Left ventricle myocardium inferior (tissue), 1 donor: ENCODE measurements around the gene MRPL49. TPM values are rescaled to one million over a fixed set of nuclear protein-coding genes. Genes with fewer than 3 reads are reported as not detected.

Source experiments
- DNase-seq: peaks from one replicate; pipeline ENCODE4 v3.0.0-alpha.2; 2020
- H3K27ac ChIP-seq: fragments of 200-600 bp; replicated peaks from 2 replicates; pipeline ENCODE4 v1.8.0; 2021
- H3K27me3 ChIP-seq: fragments of 200-600 bp; 2 replicates; pipeline ENCODE4 v1.8.0; 2021; ENCODE audit warnings: low read depth
- H3K36me3 ChIP-seq: fragments of 200-600 bp; 2 replicates; pipeline ENCODE4 v1.8.0; 2021
- H3K4me1 ChIP-seq: fragments of 200-600 bp; 2 replicates; pipeline ENCODE4 v1.8.0; 2021
- H3K4me3 ChIP-seq: fragments of 200-600 bp; 2 replicates; pipeline ENCODE4 v1.8.0; 2021; ENCODE audit warnings: mild to moderate bottlenecking, moderate library complexity
- H3K9me3 ChIP-seq: fragments of 200-600 bp; replicated peaks from 2 replicates; pipeline ENCODE4 v1.8.0; 2021
- CTCF ChIP-seq: fragments of 200-600 bp; IDR thresholded peaks from 2 replicates; pipeline ENCODE4 v1.8.0; 2021; ENCODE audit warnings: antibody characterized with exemption, mild to moderate bottlenecking, borderline replicate concordance
- intact Hi-C: fragments of 100-400 bp; cut with micrococcal nuclease; formaldehyde crosslinking; loops from one replicate; pipeline ENCODE4 v1.11.0; 2022
- total RNA-seq: library from RNA; stranded (reverse); fragmentation: NEBNext Ultra II Directional; extraction: Animal tissue kit (Norgen Biotek cat#: 25700); gene quantifications from one replicate; pipeline ENCODE4 v1.2.1, GENCODE V29; 2021
- donor health status: DM: no; HTN: yes; CAD: no; lungs with severe emphysema.

MRPL49 gene
- total RNA-seq, 1 donor from 2014 or later, result 32.1 TPM

- H3K36me3 ChIP-seq, result no peaks in the 10 kb centered on the region
- peak; percentile 83 for DNase-seq
- no peaks in the 10 kb centered on the region for H3K27me3 ChIP-seq
- peaks cover 18% of the 10 kb centered on the region for H3K4me1 ChIP-seq
- peak overlapping the region; percentile 17 for H3K4me3 ChIP-seq
- H3K9me3 ChIP-seq, result peaks cover 10% of the 10 kb centered on the region
- TF ChIP-seq CTCF, result no peak
- H3K27ac ChIP-seq, result peak overlapping the region; percentile 77
- intact Hi-C loops, result no loop called here
Measured at GRCh38 chr11:65150509-65151299, 28.6 kb downstream of the MRPL49 start.

GRCh38 chr11:65151331-65151899 is 29.3 kb downstream of the MRPL49 start:
- H3K27me3 ChIP-seq, result no peaks in the 10 kb centered on the region
- H3K4me3 ChIP-seq, result no peak overlapping the region
- H3K9me3 ChIP-seq, result peaks cover 10% of the 10 kb centered on the region
- TF ChIP-seq CTCF, result no peak
- no peaks in the 10 kb centered on the region for H3K36me3 ChIP-seq
- intact Hi-C loops, result no loop called here
- H3K4me1 ChIP-seq, result peaks cover 18% of the 10 kb centered on the region
- DNase-seq, result no peak
- H3K27ac ChIP-seq, result peak overlapping the region; percentile 77

- peaks cover 7% of the 10 kb centered on the region for H3K9me3 ChIP-seq
- H3K4me3 ChIP-seq, result no peak overlapping the region
- no peaks in the 10 kb centered on the region for H3K27me3 ChIP-seq
- no peak for TF ChIP-seq CTCF
- H3K27ac ChIP-seq, result no peak overlapping the region
- no peaks in the 10 kb centered on the region for H3K36me3 ChIP-seq
- DNase-seq, result no peak
- intact Hi-C loops, result no loop called here
- peaks cover 18% of the 10 kb centered on the region for H3K4me1 ChIP-seq
Measured at GRCh38 chr11:65152122-65152521, 30.0 kb downstream of the MRPL49 start.

- Histone ChIP-seq H3K4me1 (peaks cover 5% of the 10 kb centered on the region), H3K27ac (no peak overlapping the region), H3K9me3 (no peaks in the 10 kb centered on the region), H3K4me3 (no peak overlapping the region), H3K36me3 (no peaks in the 10 kb centered on the region), H3K27me3 (no peaks in the 10 kb centered on the region)
- DNase-seq, result no peak
- intact Hi-C loops, result no loop called here
- no peak for TF ChIP-seq CTCF
Measured at GRCh38 chr11:65156256-65156655, 34.1 kb downstream of the MRPL49 start.

GRCh38 chr11:65156926-65157325 is 34.8 kb downstream of the MRPL49 start:
- Histone ChIP-seq H3K4me3 (no peak overlapping the region), H3K36me3 (no peaks in the 10 kb centered on the region), H3K9me3 (no peaks in the 10 kb centered on the region), H3K4me1 (no peaks in the 10 kb centered on the region), H3K27ac (no peak overlapping the region), H3K27me3 (no peaks in the 10 kb centered on the region)
- DNase-seq, result no peak
- TF ChIP-seq CTCF, result no peak
- intact Hi-C loops, result no loop called here
